GM20000 (cell line): ENCODE data around the gene MYO15B.
A peak's percentile ranks its signal among the peaks of the same experiment; 100 is the strongest.

Experiments used
- DNase-seq: peaks from one replicate; pipeline ENCODE4 v3.0.0; 2012; ENCODE audit warnings: low spot score
- TF ChIP-seq, protein P1 (sequence below): IDR thresholded peaks from 2 replicates; pipeline ENCODE4 v1.5.1; 2012; ENCODE audit warnings: mild to moderate bottlenecking, control low read depth; ENCODE audit errors: extremely low read depth, missing control alignments

The MYO15B gene

DNA sequence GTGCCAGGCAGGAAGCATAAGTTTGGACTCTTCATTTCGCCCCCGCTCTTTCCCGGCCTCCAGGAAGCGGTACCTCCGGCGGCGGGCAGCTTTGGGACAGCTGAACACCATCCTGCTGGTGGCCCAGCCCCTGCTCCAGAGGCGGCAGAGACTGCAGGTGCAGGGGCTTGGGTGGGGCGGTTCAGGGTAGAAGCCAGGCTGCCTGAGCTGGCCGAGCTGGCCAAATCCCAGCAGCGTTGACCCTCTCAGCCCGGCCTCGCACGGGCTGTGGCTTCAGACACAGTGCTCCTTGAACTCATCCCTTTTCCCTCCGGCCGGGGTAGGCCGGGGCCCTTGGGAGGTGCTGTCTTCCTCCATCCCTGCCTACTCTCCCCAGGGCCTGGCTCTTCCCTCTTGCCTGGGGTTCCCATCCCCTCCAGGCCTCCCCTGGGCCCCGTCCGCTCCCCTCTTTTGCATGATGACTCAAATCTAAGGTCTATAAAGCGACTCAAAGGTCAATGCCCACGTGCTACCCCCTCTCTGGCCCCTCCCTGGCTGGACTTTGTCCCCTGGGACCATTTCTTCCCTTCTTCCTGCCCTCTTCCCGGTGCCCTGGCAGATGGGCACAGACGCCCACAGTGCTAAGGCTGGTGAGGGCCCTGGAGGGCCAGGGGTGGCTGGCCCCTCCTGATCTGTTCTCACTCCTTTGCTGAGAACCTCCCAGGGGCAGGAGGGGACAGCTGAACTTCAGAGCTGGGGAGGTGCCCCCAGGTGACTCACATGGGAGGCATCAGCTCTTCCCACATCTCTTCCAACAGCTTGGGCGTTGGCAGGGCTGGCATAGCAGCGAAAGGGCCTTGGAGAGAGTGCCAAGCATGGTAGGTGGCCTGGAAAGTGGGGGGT is 22.7 kb downstream of the MYO15B start:
- peak; percentile 61 for DNase-seq
- TF ChIP-seq, protein P1, sequence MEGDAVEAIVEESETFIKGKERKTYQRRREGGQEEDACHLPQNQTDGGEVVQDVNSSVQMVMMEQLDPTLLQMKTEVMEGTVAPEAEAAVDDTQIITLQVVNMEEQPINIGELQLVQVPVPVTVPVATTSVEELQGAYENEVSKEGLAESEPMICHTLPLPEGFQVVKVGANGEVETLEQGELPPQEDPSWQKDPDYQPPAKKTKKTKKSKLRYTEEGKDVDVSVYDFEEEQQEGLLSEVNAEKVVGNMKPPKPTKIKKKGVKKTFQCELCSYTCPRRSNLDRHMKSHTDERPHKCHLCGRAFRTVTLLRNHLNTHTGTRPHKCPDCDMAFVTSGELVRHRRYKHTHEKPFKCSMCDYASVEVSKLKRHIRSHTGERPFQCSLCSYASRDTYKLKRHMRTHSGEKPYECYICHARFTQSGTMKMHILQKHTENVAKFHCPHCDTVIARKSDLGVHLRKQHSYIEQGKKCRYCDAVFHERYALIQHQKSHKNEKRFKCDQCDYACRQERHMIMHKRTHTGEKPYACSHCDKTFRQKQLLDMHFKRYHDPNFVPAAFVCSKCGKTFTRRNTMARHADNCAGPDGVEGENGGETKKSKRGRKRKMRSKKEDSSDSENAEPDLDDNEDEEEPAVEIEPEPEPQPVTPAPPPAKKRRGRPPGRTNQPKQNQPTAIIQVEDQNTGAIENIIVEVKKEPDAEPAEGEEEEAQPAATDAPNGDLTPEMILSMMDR: no peak

DNA sequence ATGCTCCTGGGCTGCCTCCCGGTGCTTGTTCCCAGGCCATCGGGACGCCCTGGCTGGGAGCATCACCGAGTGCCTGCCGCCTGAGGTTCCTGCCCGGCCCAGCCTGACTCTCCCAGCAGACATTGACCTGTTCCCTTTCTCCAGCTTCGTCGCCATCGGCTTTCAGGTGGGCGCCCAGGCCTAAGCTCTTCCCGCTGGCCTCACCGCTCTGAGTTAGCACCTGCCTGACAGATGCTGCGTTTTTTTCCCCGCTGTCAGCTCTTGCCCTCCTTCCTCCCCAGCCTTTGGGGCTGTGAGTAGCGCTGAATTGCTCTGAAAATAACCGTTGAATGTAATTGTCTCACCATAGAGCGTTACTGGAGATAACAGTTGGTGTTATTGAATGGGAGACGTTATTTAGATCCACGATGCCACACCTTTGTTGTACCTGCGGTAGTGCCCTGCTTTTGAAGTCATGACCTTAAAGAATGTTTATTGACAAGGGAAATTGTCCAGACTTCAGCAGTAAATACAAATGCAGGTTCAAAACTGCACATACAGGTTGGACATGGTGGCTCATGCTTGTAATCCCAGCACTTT is 24.3 kb downstream of the MYO15B start:
- TF ChIP-seq, protein P1: no peak

DNA sequence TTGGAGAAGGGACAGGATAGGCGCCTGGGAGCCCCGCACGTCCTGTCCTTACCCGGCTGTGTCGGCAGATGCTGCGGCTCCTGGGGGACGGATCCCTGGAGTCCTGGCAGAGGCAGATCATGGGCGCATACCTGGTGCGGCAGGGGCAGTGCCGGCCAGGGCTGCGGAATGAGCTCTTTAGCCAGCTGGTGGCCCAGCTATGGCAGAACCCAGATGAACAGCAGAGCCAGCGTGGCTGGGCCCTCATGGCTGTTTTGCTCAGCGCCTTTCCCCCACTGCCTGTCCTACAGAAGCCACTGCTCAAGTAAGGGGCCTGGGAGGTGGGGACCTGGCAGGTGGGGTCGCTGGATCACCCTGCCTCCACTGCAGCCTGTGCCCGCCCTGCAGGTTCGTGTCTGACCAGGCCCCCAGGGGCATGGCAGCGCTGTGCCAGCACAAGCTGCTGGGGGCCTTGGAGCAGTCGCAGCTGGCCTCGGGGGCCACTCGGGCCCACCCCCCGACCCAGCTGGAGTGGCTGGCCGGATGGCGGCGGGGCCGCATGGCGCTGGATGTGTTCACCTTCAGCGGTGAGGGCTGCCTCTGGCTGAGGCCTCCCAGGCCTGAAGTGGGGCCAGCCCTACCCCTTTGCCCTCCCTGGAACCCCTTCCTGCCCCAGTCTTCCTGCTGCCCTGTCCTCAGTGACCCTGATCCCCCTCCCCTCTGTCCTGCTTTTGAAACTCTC is 25.5 kb downstream of the MYO15B start:
- DNase-seq: no peak
- TF ChIP-seq, protein P1: no peak

More for the DNA sequence above, 24.3 kb downstream of the MYO15B start:
- no peak for DNase-seq

DNA sequence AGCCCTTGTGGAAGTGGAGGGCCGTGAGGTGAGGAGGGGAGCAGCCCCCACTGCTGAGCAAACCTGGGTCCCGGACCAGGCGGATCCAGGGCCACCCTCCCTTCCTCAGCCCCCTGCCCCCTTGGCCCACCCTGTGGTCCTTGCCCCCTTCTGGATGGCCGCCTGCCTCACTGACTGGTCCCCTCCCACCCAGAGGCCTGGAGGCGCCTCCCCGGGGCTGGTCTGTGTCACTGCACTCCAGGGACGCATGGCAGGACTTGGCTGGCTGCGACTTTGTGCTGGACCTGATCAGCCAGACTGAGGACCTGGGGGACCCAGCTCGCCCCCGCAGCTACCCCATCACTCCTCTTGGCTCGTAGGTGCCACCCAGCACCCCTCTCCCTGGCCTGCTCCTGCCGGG is 26.4 kb downstream of the MYO15B start:
- no peak for DNase-seq
- TF ChIP-seq, protein P1: no peak

DNA sequence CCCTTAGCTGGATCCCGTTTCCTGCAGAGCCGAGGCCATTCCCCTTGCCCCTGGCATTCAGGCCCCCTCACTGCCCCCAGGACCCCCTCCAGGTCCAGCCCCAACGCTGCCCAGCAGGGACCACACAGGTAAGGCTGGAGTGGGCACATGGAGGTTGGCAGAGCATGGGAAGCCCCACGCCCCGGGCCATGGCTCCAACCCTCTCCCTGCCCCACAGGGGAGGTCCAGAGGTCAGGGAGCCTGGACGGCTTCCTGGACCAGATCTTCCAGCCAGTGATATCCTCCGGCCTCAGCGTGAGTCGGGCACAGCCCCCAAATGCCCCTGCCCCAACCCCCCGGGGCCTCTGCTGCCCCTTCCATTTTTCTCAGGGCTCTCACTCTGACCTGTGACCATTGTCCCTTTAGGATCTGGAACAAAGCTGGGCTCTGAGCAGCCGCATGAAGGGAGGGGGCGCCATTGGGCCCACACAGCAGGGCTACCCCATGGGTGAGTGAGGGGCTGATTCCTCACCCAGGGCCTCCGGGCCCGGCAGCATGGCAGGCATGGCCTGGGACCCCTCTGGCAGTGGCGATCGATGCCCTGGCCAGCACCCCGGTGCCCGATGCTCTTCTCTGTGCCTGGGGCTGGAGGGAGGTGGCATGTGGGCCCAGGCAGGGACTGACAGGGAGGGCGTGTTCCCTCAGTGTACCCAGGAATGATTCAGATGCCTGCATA is 27.1 kb downstream of the MYO15B start:
- TF ChIP-seq, protein P1: no peak
- DNase-seq: no peak

DNA sequence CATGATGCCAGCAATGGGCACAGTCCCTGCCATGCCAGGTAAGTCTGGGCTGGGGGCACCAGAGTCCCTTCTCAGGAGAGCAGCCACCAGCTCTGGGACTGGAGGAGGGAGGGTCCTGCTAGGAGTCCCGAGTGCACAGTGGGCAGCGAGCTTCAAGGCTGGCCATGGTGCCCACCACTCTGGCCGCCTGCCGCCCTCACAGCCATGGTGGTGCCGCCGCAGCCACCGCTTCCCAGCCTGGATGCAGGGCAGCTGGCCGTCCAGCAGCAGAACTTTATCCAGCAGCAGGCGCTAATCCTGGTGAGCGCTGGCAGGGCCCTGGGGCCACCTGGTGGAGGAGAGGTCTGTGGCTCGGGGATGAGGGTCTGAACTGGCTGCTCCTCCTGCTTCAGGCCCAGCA is 27.7 kb downstream of the MYO15B start:
- DNase-seq: no peak
- TF ChIP-seq, protein P1: no peak
